Testis (tissue), 2 donors: ENCODE measurements around the gene NOTCH1.

Source experiments
- POLR2A ChIP-seq: fragments of 450-650 bp; IDR thresholded peaks from one replicate; pipeline ENCODE4 v1.6.1; 2017; ENCODE audit warnings: antibody characterized with exemption, mild to moderate bottlenecking, moderate library complexity
- TF ChIP-seq, protein P1 (sequence below), 3 experiments: fragments of 450-650 bp in 2 of 3; fragments of 200-600 bp in 1 of 3; sonication (generic) in 1 of 3; IDR thresholded peaks; one replicate each; pipeline ENCODE4 v1.5.1; 2016 to 2019; ENCODE audit warnings: antibody characterized with exemption in 3 of 3, mild to moderate bottlenecking in 2 of 3, moderate library complexity in 1 of 3

DNA sequence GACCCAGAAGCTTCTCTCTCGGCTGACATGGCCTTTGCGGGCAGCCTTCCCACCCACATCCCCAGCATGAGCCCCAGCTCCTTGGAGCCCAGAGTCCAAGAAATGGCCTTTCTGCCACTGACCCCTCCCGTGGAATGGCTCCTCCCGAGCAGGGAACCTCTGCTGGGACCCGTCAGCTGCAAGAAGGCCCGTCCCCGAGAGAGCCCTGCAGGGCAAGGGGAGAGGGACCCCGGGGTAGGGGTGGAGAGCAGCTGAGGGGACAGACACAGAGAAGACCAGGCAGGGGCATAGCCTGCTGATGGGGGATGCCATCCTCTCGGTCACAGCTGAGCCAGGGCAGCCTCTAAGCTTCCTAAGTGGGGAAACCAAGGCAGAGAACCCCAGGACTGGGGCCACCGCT lies 11.2 kb upstream of the NOTCH1 start:
- TF ChIP-seq, protein P1, sequence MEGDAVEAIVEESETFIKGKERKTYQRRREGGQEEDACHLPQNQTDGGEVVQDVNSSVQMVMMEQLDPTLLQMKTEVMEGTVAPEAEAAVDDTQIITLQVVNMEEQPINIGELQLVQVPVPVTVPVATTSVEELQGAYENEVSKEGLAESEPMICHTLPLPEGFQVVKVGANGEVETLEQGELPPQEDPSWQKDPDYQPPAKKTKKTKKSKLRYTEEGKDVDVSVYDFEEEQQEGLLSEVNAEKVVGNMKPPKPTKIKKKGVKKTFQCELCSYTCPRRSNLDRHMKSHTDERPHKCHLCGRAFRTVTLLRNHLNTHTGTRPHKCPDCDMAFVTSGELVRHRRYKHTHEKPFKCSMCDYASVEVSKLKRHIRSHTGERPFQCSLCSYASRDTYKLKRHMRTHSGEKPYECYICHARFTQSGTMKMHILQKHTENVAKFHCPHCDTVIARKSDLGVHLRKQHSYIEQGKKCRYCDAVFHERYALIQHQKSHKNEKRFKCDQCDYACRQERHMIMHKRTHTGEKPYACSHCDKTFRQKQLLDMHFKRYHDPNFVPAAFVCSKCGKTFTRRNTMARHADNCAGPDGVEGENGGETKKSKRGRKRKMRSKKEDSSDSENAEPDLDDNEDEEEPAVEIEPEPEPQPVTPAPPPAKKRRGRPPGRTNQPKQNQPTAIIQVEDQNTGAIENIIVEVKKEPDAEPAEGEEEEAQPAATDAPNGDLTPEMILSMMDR (IDR thresholded peaks at IDR 0.05) = no peak
- no peak for TF ChIP-seq POLR2A
